ENCODE measurements around the gene STAMBP.
A peak's percentile ranks its signal among the peaks of the same experiment; 100 is the strongest.

STAMBP gene

DNA sequence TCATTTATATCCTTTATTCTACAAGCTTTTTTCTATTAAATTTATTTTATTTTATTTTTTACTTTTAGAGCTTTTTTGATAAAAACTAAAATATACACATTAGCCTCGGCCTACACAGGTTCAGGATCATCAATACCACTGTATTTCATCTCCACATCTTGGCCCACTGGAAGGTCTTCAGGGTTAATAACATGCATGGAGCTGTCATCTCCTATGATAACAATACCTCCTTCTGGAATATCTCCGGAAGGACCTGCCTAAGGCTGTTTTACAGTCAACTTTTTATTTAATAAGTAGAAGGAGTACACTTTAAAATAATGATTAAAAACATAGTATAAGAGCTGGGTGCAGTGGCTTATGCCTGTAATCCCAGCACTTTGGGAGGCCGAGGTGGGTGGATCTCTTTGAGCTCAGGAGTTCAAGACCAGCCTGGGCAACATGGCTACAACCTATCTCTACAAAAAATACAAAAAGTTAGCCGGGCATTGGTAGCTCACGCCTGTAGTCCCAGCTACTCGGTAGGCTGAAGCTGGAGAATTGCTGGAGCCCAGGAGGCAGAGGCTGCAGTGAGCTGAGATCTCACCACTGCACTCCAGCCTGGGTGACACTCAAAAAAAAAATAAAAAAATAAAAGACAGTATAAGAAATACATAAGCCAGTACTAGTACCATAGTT is 82.2 kb downstream of the STAMBP start:
- H3K36me3 Mint-ChIP-seq: no peaks in the 10 kb centered on the region
- H3K4me3 Mint-ChIP-seq: no peak overlapping the region
- H3K27me3 Mint-ChIP-seq: no peaks in the 10 kb centered on the region
- H3K9me3 Mint-ChIP-seq: no peaks in the 10 kb centered on the region
- CTCF ChIA-PET: interaction anchor here (0.9 to 2.1 kb wide), 6 partner anchors 8 to 236 kb away, joined by 3 to 11 read pairs (median 4); partner anchors contain the start of gene BOLA3
- no peak overlapping the region for H3K27ac Mint-ChIP-seq
- H3K4me1 Mint-ChIP-seq: peaks cover 7% of the 10 kb centered on the region
- no peak for DNase-seq

DNA sequence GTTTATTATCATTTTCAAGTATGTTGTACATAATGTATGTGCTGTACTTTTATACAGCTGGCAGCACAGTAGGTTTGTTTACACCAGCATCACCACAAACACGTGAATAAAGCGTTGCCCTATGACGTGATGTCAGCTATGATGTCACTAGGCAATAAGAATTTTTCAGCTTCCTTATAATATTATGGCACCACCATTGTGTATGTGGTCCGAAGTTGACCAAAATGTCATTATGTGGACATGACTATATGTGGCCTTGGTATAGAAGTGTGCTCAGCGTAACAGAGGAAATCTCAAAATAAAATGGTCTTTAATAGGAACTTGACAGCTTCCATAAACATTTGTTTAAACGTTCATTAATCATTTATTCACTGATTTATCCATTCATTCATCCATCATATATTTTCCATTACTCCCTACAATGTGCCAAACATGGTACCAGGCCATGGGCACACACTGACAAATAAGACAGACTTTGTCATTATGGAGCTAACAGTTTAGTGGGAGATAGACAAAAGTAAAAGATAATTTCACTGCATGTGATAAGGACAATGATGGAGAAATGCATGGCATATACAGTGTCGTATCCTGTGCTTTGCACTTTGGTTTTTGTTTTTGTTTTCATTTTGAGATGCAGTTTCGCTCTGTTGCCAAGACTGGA is 82.9 kb downstream of the STAMBP start:
- Mint-ChIP-seq H3K4me3 (no peak overlapping the region), H3K27ac (no peak overlapping the region), H3K9me3 (no peaks in the 10 kb centered on the region), H3K36me3 (no peaks in the 10 kb centered on the region), H3K4me1 (peaks cover 7% of the 10 kb centered on the region), H3K27me3 (no peaks in the 10 kb centered on the region)
- CTCF ChIA-PET: interaction anchor here (1.1 to 2.1 kb wide), 3 partner anchors 9 to 236 kb away, joined by 3 to 11 read pairs (median 4); partner anchors contain the start of gene BOLA3
- no peak for DNase-seq

DNA sequence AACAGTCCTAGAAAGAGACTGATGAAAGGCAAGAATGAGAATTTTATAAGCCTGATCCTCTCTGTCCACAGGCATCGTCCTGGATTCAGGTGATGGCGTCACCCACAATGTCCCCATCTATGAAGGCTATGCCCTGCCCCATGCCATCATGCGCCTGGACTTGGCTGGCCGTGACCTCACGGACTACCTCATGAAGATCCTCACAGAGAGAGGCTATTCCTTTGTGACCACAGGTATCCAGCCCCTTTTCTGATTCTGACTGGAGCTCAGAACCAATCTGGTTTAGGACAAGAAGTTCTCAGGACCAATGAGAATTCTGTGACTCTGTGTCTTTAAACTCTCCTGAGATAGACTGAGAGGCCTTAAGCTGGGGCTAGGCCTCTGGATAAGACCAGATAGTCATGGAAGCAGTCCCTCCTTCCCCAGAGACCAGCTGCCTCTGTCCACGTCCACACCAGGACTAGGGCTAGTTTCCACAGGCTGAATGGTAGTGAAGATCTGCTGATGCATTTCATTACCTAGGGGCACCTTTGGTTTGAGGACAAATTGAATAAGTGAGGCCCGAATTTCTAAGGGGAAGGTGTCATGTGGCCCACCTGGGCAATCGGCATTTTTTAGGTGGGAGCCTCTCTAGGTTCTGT is 84.8 kb downstream of the STAMBP start:
- Mint-ChIP-seq H3K4me1 (peaks cover 7% of the 10 kb centered on the region), H3K4me3 (no peak overlapping the region), H3K27ac (no peak overlapping the region), H3K36me3 (no peaks in the 10 kb centered on the region), H3K9me3 (no peaks in the 10 kb centered on the region), H3K27me3 (peaks cover 7% of the 10 kb centered on the region)
- CTCF ChIA-PET: interaction anchor here (0.6 kb wide), 1 partner anchor 814 kb away, joined by 3 read pairs; no protein-coding TSS in a partner anchor
- no peak for DNase-seq

DNA sequence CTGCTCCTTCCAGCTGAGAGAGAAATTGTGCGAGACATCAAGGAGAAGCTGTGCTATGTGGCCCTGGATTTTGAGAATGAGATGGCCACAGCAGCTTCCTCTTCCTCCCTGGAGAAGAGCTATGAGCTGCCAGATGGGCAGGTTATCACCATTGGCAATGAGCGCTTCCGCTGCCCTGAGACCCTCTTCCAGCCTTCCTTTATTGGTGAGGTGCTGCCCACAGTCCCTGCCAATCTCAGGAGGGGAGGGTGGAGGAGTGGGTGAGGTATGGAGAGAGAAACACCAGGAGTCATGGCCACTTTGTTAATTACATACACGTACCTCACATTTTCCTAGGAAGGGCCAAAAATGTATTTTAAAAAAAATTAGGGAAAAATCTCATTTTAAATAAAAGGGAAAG is 85.9 kb downstream of the STAMBP start:
- no peaks in the 10 kb centered on the region for H3K9me3 Mint-ChIP-seq
- H3K27me3 Mint-ChIP-seq: peaks cover 16% of the 10 kb centered on the region
- peaks cover 7% of the 10 kb centered on the region for H3K4me1 Mint-ChIP-seq
- no peak overlapping the region for H3K4me3 Mint-ChIP-seq
- CTCF ChIA-PET: no interaction called here
- no peaks in the 10 kb centered on the region for H3K36me3 Mint-ChIP-seq
- no peak for DNase-seq
- no peak overlapping the region for H3K27ac Mint-ChIP-seq

DNA sequence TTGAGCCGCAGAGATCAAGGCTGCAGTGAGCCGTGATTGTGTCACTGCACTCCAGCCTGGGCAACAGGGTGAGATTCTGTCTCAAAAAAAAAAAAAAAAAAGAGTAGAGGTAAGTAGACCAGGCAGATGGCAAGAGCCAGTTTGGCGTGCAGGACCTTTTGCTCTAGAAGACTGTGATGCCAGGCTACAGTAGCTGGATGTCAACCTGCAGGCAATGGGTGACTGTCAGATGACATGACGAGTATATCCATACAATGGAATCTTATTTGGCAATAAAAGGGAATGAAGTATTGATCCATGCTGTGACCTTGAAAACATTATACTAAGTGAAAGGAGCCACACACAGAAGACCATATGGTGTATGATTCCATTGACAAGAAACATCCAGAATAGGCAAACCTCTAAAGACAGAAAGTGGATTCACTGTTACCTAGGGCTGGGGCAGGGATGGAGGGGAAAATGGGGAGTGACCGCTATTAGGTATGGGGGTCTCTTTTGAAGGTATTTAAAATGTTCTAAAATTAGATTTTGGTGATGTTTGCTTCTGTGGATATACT is 86.8 kb downstream of the STAMBP start:
- no peaks in the 10 kb centered on the region for H3K36me3 Mint-ChIP-seq
- no peak overlapping the region for H3K27ac Mint-ChIP-seq
- DNase-seq: no peak
- H3K4me3 Mint-ChIP-seq: no peak overlapping the region
- CTCF ChIA-PET: no interaction called here
- H3K4me1 Mint-ChIP-seq: peaks cover 7% of the 10 kb centered on the region
- H3K27me3 Mint-ChIP-seq: peaks cover 16% of the 10 kb centered on the region
- H3K9me3 Mint-ChIP-seq: no peaks in the 10 kb centered on the region

DNA sequence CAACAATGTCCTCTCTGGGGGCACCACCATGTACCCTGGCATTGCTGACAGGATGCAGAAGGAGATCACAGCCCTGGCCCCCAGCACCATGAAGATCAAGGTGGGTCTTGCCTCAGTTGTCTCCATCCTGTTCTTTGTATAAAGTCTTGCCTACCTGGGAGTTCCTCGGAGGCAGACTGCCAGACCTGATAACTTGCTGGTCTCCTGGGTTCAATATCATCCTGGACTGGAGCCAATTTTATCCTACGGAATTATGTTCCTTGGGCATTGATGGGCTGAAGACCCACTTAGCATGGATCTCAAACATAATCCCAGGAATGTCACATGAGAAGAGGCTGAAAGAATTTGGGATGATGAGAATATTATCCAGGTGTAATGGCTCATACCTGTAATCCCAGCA is 87.9 kb downstream of the STAMBP start:
- Mint-ChIP-seq H3K4me1 (peaks cover 8% of the 10 kb centered on the region), H3K4me3 (no peak overlapping the region), H3K36me3 (no peaks in the 10 kb centered on the region), H3K9me3 (no peaks in the 10 kb centered on the region), H3K27ac (no peak overlapping the region), H3K27me3 (peaks cover 25% of the 10 kb centered on the region)
- CTCF ChIA-PET: no interaction called here
- no peak for DNase-seq

DNA sequence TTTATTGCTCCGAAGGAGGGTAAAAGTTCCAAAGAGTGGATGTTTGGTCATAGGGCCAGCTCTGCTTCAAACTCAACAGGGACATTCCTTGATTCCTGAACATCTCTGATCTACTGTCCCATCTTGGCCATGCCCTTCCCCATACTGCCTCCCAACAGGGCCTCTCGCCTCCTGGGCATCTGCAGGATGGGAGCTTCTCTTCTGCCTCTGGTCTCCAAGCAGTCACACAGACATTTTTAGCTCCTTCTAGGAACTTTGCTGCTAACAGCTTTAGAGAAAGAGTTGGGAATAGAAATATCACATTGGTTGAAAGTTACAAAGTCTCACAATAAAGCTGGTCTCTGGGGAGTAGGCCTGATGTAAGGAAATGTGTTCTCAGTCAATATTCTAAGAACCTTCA is 88.5 kb downstream of the STAMBP start:
- no peaks in the 10 kb centered on the region for H3K36me3 Mint-ChIP-seq
- no peak for DNase-seq
- no peak overlapping the region for H3K27ac Mint-ChIP-seq
- CTCF ChIA-PET: interaction anchor here (0.9 to 1.7 kb wide), 2 partner anchors 9 to 26 kb away, joined by 4 to 6 read pairs; no protein-coding TSS in a partner anchor
- H3K4me3 Mint-ChIP-seq: no peak overlapping the region
- H3K27me3 Mint-ChIP-seq: peaks cover 26% of the 10 kb centered on the region
- H3K9me3 Mint-ChIP-seq: no peaks in the 10 kb centered on the region
- peaks cover 8% of the 10 kb centered on the region for H3K4me1 Mint-ChIP-seq

DNA sequence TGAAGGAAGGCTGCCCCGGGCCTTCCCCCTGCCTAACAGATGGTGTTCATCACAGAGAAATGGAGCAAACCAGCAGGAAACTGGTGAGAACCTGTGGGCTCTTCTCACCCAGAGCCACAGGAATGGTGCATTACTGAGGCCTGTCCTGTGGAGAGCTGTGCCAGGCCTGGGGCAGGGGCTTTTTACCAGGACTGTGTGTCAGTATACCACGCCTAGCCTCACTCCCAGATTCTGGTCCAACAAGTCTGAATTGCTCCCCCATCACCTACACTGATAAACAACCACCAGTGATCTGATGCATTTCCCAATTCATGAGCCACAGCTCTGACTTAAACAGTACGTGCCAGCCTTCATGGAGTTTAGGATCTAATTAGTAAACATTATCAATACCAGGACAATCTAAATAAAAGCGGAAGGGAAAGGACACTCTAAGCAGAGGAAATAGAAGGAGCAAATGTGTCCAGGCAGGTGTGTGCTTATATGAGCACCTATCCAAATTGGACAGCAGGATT is 89.0 kb downstream of the STAMBP start:
- Mint-ChIP-seq H3K36me3 (no peaks in the 10 kb centered on the region), H3K4me3 (no peak overlapping the region), H3K9me3 (no peaks in the 10 kb centered on the region), H3K27ac (no peak overlapping the region), H3K4me1 (peaks cover 11% of the 10 kb centered on the region), H3K27me3 (peaks cover 28% of the 10 kb centered on the region)
- CTCF ChIA-PET: interaction anchor here (0.9 to 1.7 kb wide), 2 partner anchors 10 to 26 kb away, joined by 4 to 6 read pairs; no protein-coding TSS in a partner anchor
- DNase-seq: no peak

DNA sequence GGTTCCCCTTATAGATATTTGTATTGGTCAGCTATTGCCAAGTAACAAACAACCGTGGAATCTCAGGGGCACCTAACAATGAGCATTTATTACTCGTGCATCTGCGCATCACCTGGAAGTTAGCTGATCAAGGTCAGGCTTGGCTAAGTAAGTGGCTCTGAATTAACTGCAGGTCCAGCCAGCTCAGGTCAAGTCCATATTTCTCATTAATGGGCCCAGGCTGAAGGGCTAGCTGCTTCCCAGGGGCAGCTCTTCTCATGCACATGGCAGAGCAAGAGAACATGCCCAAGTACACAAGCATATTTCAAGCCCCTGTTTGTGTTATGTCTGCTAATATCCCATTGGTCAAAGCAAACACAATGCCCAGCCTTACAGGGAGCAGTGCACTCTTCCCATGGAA is 90.1 kb downstream of the STAMBP start:
- Mint-ChIP-seq H3K9me3 (no peaks in the 10 kb centered on the region), H3K27me3 (peaks cover 32% of the 10 kb centered on the region), H3K27ac (no peak overlapping the region), H3K4me3 (no peak overlapping the region), H3K36me3 (no peaks in the 10 kb centered on the region), H3K4me1 (peaks cover 20% of the 10 kb centered on the region)
- DNase-seq: no peak
- CTCF ChIA-PET: interaction anchor here (0.9 to 1.7 kb wide), 2 partner anchors 8 to 11 kb away, joined by 3 to 6 read pairs; no protein-coding TSS in a partner anchor

DNA sequence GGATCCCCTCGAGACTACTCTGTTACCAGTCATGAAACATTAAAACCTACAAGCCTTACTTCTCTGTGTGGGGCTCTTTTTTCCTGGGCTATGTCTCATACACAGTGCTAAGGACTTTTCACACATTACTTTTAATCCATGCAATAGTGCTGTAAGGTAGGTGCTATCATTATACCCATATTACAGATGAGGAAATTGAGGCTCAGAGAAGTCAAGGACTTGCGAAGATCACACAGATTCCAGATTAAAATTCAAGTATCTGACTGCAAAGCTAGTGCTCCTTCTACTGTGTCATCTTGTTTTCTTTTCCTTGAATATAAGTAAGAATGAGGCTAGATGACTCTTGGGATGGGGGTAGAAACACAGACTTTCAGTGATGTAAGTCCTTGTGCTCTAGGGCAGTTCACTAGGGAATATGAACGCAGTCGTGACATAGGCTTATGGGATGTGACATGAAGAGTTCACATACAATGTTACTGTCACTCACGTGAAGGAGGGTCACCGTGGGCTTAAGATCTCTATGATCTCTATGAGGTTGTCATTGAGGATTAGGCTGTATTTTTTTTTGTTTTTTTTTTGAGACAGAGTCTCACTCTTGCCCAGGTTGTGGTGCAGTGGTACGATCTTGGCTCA is 91.0 kb downstream of the STAMBP start:
- Mint-ChIP-seq H3K4me1 (peaks cover 18% of the 10 kb centered on the region), H3K9me3 (no peaks in the 10 kb centered on the region), H3K4me3 (no peak overlapping the region), H3K36me3 (no peaks in the 10 kb centered on the region), H3K27ac (no peak overlapping the region), H3K27me3 (peaks cover 36% of the 10 kb centered on the region)
- CTCF ChIA-PET: no interaction called here
- DNase-seq: no peak

DNA sequence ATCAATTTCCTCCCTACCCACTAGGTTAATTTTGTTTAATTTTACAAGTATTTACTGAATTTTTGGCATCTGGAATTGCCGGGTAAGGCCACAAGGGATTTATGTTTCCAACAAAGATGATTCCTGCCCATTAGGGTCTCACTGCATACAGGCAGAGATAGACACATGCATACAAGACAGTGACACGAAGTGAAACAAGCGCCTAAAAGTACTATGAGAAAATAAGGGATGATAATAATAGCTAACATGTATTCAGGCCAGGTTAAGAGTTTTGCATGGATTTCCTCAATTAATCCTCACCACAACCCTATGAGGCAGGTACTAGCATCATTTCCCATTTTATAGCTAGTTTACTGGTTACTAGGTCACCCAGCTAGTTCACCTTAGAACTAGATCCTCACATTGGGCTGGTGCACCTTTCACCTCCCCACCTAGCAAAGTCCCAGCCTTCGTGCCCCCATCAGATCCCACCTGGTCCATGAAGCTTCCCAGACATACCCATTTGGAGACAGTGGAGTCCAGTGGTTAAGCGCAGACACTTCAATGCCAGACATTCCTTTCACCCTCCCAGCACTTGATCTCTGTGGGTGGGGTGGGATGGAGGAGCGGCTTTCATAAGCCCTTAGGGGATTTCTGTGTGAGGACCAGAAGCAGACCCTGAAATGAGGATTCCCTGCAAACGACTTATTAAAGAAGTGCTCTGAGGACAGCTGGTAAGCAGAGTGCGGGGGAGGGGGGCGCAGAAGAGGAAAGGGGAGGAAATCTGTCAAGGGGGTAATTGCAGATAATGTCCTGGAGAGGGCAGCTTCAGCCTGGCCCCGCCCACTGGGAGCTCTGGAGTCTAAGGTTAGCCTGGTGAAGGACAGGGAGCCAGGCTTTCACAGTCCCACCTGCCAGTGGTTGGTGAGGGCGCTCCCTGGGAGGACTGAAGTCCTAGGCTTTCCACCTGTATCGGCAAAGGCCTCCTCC is 92.1 kb downstream of the STAMBP start:
- peak; percentile 58 for DNase-seq
- H3K4me3 Mint-ChIP-seq: no peak overlapping the region
- peaks cover 18% of the 10 kb centered on the region for H3K4me1 Mint-ChIP-seq
- no peaks in the 10 kb centered on the region for H3K36me3 Mint-ChIP-seq
- H3K9me3 Mint-ChIP-seq: no peaks in the 10 kb centered on the region
- peaks cover 36% of the 10 kb centered on the region for H3K27me3 Mint-ChIP-seq
- no peak overlapping the region for H3K27ac Mint-ChIP-seq
- CTCF ChIA-PET: interaction anchor here (1.0 to 2.5 kb wide), 5 partner anchors 9 to 231 kb away, joined by 3 to 13 read pairs (median 4); no protein-coding TSS in a partner anchor

DNA sequence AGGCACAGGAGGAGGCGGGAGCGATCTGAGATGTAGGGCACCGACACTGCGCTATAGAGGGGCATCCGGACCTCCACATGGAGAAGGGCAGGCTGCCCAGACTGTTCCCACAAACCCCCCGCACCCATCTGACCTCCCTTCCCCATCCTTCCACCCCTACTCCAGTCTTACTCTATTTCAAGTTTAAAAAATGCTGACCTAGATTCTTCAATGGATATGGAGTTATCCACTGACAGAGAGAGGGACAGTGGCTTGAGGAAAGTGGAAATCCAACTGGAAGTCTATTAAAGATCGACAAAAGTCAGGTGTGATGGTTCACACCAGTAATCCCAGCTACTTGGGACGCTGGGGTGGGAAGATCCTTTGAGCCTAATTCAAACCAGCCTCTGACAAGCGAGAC is 92.8 kb downstream of the STAMBP start:
- peaks cover 36% of the 10 kb centered on the region for H3K27me3 Mint-ChIP-seq
- no peaks in the 10 kb centered on the region for H3K9me3 Mint-ChIP-seq
- H3K36me3 Mint-ChIP-seq: no peaks in the 10 kb centered on the region
- no peak overlapping the region for H3K4me3 Mint-ChIP-seq
- peaks cover 24% of the 10 kb centered on the region for H3K4me1 Mint-ChIP-seq
- no peak for DNase-seq
- CTCF ChIA-PET: interaction anchor here (1.0 to 2.5 kb wide), 5 partner anchors 10 to 230 kb away, joined by 3 to 13 read pairs (median 4); no protein-coding TSS in a partner anchor
- no peak overlapping the region for H3K27ac Mint-ChIP-seq

DNA sequence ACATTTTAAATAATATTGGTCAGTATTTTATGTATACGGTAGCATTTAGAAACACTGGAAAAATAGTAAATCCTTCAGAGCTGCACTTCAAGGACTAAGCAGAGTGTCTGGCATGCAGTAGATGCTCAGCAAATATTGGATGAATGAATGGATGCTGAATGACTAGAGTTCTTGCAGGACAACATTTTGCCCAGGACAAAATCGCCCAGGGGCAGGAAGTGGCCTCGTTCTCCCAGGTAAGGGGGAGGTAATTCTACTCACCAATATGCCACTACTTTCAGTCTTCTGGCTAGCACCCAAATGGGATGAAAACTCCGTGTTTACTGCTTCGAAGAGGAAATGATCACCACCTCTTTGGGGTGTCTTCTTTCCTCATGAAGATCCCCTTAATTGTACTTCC is 93.9 kb downstream of the STAMBP start:
- H3K27ac Mint-ChIP-seq: no peak overlapping the region
- DNase-seq: no peak
- H3K9me3 Mint-ChIP-seq: no peaks in the 10 kb centered on the region
- H3K4me1 Mint-ChIP-seq: peaks cover 26% of the 10 kb centered on the region
- CTCF ChIA-PET: interaction anchor here (2.5 kb wide), 1 partner anchor 65 kb away, joined by 13 read pairs; no protein-coding TSS in a partner anchor
- peaks cover 30% of the 10 kb centered on the region for H3K27me3 Mint-ChIP-seq
- H3K4me3 Mint-ChIP-seq: no peak overlapping the region
- H3K36me3 Mint-ChIP-seq: peaks cover 1% of the 10 kb centered on the region

Measured in activated naive CD4-positive, alpha-beta T cell treated with anti-CD3 and anti-CD28 coated beads, Interleukin-2, amount 10 ng/mL, durations not matched to agents 7 days and 5 days (primary cell).